ENCODE data around the gene NOL4L. TPM values are rescaled to one million over a fixed set of nuclear protein-coding genes. Genes with fewer than 3 reads are reported as not detected.

NOL4L gene
- total RNA-seq, 1 experiment from 2014 or later, result 31.7 TPM

GRCh38 chr20:32495949-32496348, 89.2 kb downstream of the NOL4L start:
- no peak overlapping the region for H2BK120ac ChIP-seq (ENCODE audit: low read depth, low read length, poor library complexity, severe bottlenecking)
- no peak overlapping the region for H3K14ac ChIP-seq (ENCODE audit: insufficient read depth, low read length)
- no peak overlapping the region for H3K4ac ChIP-seq (ENCODE audit: low read depth, low read length)
- no peaks in the 10 kb centered on the region for H3K23me2 ChIP-seq (ENCODE audit: insufficient read length, low read depth, low read length, poor library complexity, severe bottlenecking)
- H2AK5ac ChIP-seq (ENCODE audit: insufficient read length, low read length), result no peak overlapping the region
- Mint-ChIP-seq H3K4me1 (peaks cover 18 to 24% of the 10 kb centered on the region in 2 experiments), H3K27ac (peak overlapping the region in 1 of 3 experiments; percentile 36; a peak in 2 of 7 replicates), H3K27me3 (ENCODE audit: low read depth) (peaks cover 13% of the 10 kb centered on the region), H3K4me3 (no peak overlapping the region), H3K9me3 (no peaks in the 10 kb centered on the region), H3K36me3 (ENCODE audit: insufficient read depth in 1 of 3, low read depth in 3 of 3) (no peaks in the 10 kb centered on the region)
- no peak overlapping the region for H3K18ac ChIP-seq (ENCODE audit: insufficient read length, low read depth, low read length)
- H3K27me3 ChIP-seq (ENCODE audit: insufficient read depth, low read length), result no peaks in the 10 kb centered on the region
- no peaks in the 10 kb centered on the region; the same call in 1 of the 2 replicates for H3K4me1 ChIP-seq (ENCODE audit: insufficient read depth, low read length)
- TF ChIP-seq CTCF (conservative IDR thresholded peaks at IDR 0.05), result no peak
- H2BK12ac ChIP-seq (ENCODE audit: insufficient read length, low read depth, low read length), result no peak overlapping the region
- H2BK15ac ChIP-seq (ENCODE audit: low read depth, low read length), result no peak overlapping the region
- no peak overlapping the region for H3K23ac ChIP-seq (ENCODE audit: insufficient read length, low read depth, low read length)
- H4K5ac ChIP-seq (ENCODE audit: insufficient read length, low read depth, low read length), result no peak overlapping the region
- no peak overlapping the region for H2AFZ ChIP-seq (ENCODE audit: low read length)
- no peaks in the 10 kb centered on the region for H3K79me2 ChIP-seq (ENCODE audit: insufficient read depth, low read length)
- no peak overlapping the region for H2BK5ac ChIP-seq (ENCODE audit: insufficient read length, low read length)
- no peaks in the 10 kb centered on the region for H3K9me3 ChIP-seq (ENCODE audit: control insufficient read depth, low read depth, low read length)
- no peak overlapping the region for H4K8ac ChIP-seq (replicated peaks; ENCODE audit: insufficient read length, low read depth, low read length)
- DNase-seq, result no peak
- WGBS (ENCODE audit: extremely low coverage, insufficient read length, low lambda C conversion rate), result no CpG with 5 or more reads among the region's 5 CpGs
- no peak overlapping the region for H4K91ac ChIP-seq (ENCODE audit: insufficient read length, low read depth, low read length)
- H2BK20ac ChIP-seq (ENCODE audit: low read depth, low read length, poor library complexity, severe bottlenecking), result no peak overlapping the region
- no peak overlapping the region for H3K9ac ChIP-seq (ENCODE audit: extremely low read depth, insufficient read length, low read length)
- H3K27ac ChIP-seq (ENCODE audit: insufficient read length, low read depth, low read length), result no peak overlapping the region
- no peak overlapping the region for H3K56ac ChIP-seq (ENCODE audit: insufficient read length, low read depth, low read length)
- no peak overlapping the region for H3T11ph ChIP-seq (ENCODE audit: low read length)
- H3K79me1 ChIP-seq (ENCODE audit: insufficient read depth, low read depth, low read length, poor library complexity, severe bottlenecking), result no peaks in the 10 kb centered on the region
- H3K4me2 ChIP-seq (ENCODE audit: insufficient read depth, insufficient read length, low read length), result no peak overlapping the region
- no peaks in the 10 kb centered on the region for H4K20me1 ChIP-seq (ENCODE audit: control insufficient read depth, insufficient read depth, insufficient read length)
